Esophagus squamous epithelium (tissue), 5 donors: ENCODE results near the gene TADA2B. TPM values are rescaled to one million over a fixed set of nuclear protein-coding genes. Genes with fewer than 3 reads are reported as not detected.

Experiments
- DNase-seq: peaks from one replicate; lab custom pipeline; 2025; lab: John Stamatoyannopoulos, UW
- H3K27ac ChIP-seq, 4 donors: fragments of 200-600 bp; sonication (generic); one replicate each; pipeline ENCODE4 v1.5.1; 2016 to 2019; ENCODE audit warnings: mild to moderate bottlenecking in 1 of 4
- H3K27me3 ChIP-seq, 4 donors: fragments of 200-600 bp; sonication (generic); 1 replicate in 3 of 4; 2 replicates in 1 of 4; pipeline versions ENCODE4 v1.5.1 to v1.6.0; 2017 to 2021; ENCODE audit warnings: antibody characterized with exemption in 1 of 4
- H3K36me3 ChIP-seq, 3 donors: fragments of 200-600 bp; sonication (generic); one replicate each; pipeline ENCODE4 v1.5.1; 2016 to 2019
- H3K4me1 ChIP-seq, 3 donors: fragments of 200-600 bp; sonication (generic); one replicate each; pipeline ENCODE4 v1.5.1; 2017 to 2019
- H3K4me3 ChIP-seq, 4 donors: fragments of 200-600 bp; sonication (generic); 1 replicate in 3 of 4; 2 replicates in 1 of 4; pipeline ENCODE4 v1.5.1; 2016 to 2019; ENCODE audit warnings: mild to moderate bottlenecking in 2 of 4, moderate library complexity in 1 of 4
- H3K9me3 ChIP-seq, 3 donors: fragments of 200-600 bp; sonication (generic); one replicate each; pipeline ENCODE4 v1.5.1; 2016 to 2019
- CTCF ChIP-seq, 6 experiments: fragments of 450-650 bp in 4 of 6; fragments of 200-600 bp in 2 of 6; sonication (generic) in 2 of 6; IDR thresholded peaks; one replicate each; pipeline ENCODE4 v1.5.1; 2016 to 2019; ENCODE audit warnings: antibody characterized with exemption in 6 of 6, mild to moderate bottlenecking in 4 of 6, moderate library complexity in 4 of 6
- POLR2A ChIP-seq, 4 donors: fragments of 450-650 bp; IDR thresholded peaks; one replicate each; pipeline ENCODE4 v1.6.1; 2017; ENCODE audit warnings: antibody characterized with exemption in 4 of 4, mild to moderate bottlenecking in 4 of 4, moderate library complexity in 3 of 4
- WGBS, 2 donors: methylation state at CpG; one replicate each; pipeline ENCODE4 v1.1.5; 2018; 5-methylcytosine and 5-hydroxymethylcytosine counted together
- intact Hi-C: fragments of 100-400 bp; cut with DNase I; formaldehyde crosslinking; loops from one replicate; pipeline ENCODE4 v1.15.0; 2022
- total RNA-seq, 4 donors: library from RNA; depleted of rRNA; stranded (reverse); fragments of >200 nt; gene quantifications; one replicate each; pipeline ENCODE4 v1.1.0, GENCODE V29; 2016
- donor health status: DM: yes; HTN: yes; CAD: no.

The TADA2B gene
- total RNA-seq, 4 donors from 2014 or later = 10.1 to 16.5 (median 13.0) TPM

GRCh38 chr4:7068279-7068842 lies 25.2 kb downstream of the TADA2B start:
- Histone ChIP-seq H3K27me3 (no peaks in the 10 kb centered on the region), H3K4me3 (peak overlapping the region; percentile 74 to 95 (median 94)), H3K4me1 (peaks cover 12 to 47% (median 28%) of the 10 kb centered on the region in 3 donors), H3K36me3 (peaks cover 0 to 17% (median 10%) of the 10 kb centered on the region in 3 donors), H3K27ac (peak overlapping the region; percentile 89 to 97 (median 94)), H3K9me3 (no peaks in the 10 kb centered on the region)
- intact Hi-C loops = loop anchor here (5.0 kb wide), 2 partner anchors 81 to 161 kb away; partner anchors contain the start of gene TBC1D14
- WGBS, 2 donors = 0% methylated on average over 6 to 9 of the region's 50 CpGs
- TF ChIP-seq CTCF (IDR thresholded peaks at IDR 0.05) (no peak), POLR2A (IDR thresholded peaks at IDR 0.05) (peak in 1 of 4 donors; percentile 51)
- DNase-seq = no peak

GRCh38 chr4:7068883-7069282 lies 25.7 kb downstream of the TADA2B start:
- H3K4me3 ChIP-seq = peak overlapping the region; percentile 74 to 95 (median 94)
- 6 to 10% methylated on average over 7 to 15 of the region's 20 CpGs for WGBS, 2 donors
- no peak for DNase-seq

GRCh38 chr4:7070729-7071511 lies 27.7 kb downstream of the TADA2B start:
- Histone ChIP-seq H3K27me3 (no peaks in the 10 kb centered on the region), H3K9me3 (no peaks in the 10 kb centered on the region), H3K4me3 (no peak overlapping the region), H3K4me1 (peaks cover 12 to 34% (median 22%) of the 10 kb centered on the region in 3 donors), H3K27ac (no peak overlapping the region), H3K36me3 (no peaks in the 10 kb centered on the region)
- WGBS, 2 donors = 41 to 53% methylated on average over 15 to 16 of the region's 23 CpGs
- no peak for DNase-seq
- intact Hi-C loops = loop anchor here (5.0 kb wide), 1 partner anchor 99 kb away; no protein-coding TSS in a partner anchor
- peak; percentile 96 to 99 (median 98) for TF ChIP-seq CTCF (IDR thresholded peaks at IDR 0.05)
- TF ChIP-seq POLR2A (IDR thresholded peaks at IDR 0.05) = no peak

More at GRCh38 chr4:7068883-7069282, 25.7 kb downstream of the TADA2B start:
- TF ChIP-seq POLR2A (IDR thresholded peaks at IDR 0.05) = no peak
- peaks cover 12 to 47% (median 28%) of the 10 kb centered on the region in 3 donors for H3K4me1 ChIP-seq
- H3K27me3 ChIP-seq = no peaks in the 10 kb centered on the region
- peaks cover 0 to 12% (median 6%) of the 10 kb centered on the region in 3 donors for H3K36me3 ChIP-seq
- peak overlapping the region; percentile 89 to 97 (median 94) for H3K27ac ChIP-seq
- H3K9me3 ChIP-seq = no peaks in the 10 kb centered on the region
- intact Hi-C loops = loop anchor here (5.0 kb wide), 2 partner anchors 82 to 162 kb away; partner anchors contain the start of gene TBC1D14

- Histone ChIP-seq H3K9me3 (no peaks in the 10 kb centered on the region), H3K4me1 (peaks cover 0 to 19% (median 10%) of the 10 kb centered on the region in 3 donors), H3K27me3 (no peaks in the 10 kb centered on the region), H3K27ac (no peak overlapping the region), H3K36me3 (no peaks in the 10 kb centered on the region), H3K4me3 (no peak overlapping the region)
- no peak for DNase-seq
- WGBS, 2 donors = 69 to 82% methylated on average over 3 to 4 of the region's 14 CpGs
- TF ChIP-seq CTCF (IDR thresholded peaks at IDR 0.05) = no peak
- no peak for TF ChIP-seq POLR2A (IDR thresholded peaks at IDR 0.05)
- intact Hi-C loops = loop anchor here (5.0 kb wide), 1 partner anchor 101 kb away; no protein-coding TSS in a partner anchor
Measured at GRCh38 chr4:7073059-7073458, 29.9 kb downstream of the TADA2B start.

GRCh38 chr4:7073526-7074390 lies 30.6 kb downstream of the TADA2B start:
- WGBS, 2 donors = 66 to 70% methylated on average over 8 to 10 of the region's 18 CpGs
- Histone ChIP-seq H3K4me3 (no peak overlapping the region), H3K27ac (no peak overlapping the region), H3K27me3 (no peaks in the 10 kb centered on the region), H3K9me3 (no peaks in the 10 kb centered on the region), H3K36me3 (no peaks in the 10 kb centered on the region), H3K4me1 (peaks cover 0 to 15% (median 9%) of the 10 kb centered on the region in 3 donors)
- intact Hi-C loops = loop anchor here (5.0 kb wide), 1 partner anchor 101 kb away; no protein-coding TSS in a partner anchor
- TF ChIP-seq CTCF (IDR thresholded peaks at IDR 0.05) = no peak
- no peak for TF ChIP-seq POLR2A (IDR thresholded peaks at IDR 0.05)
- DNase-seq = no peak
